H9 (cell line): ENCODE measurements around the gene RPL34. TPM values are rescaled to one million over a fixed set of nuclear protein-coding genes. Genes with fewer than 3 reads are reported as not detected.

Experiments used
- DNase-seq: peaks from one replicate; pipeline ENCODE4 v3.0.0-alpha.2; 2017
- H2AFZ ChIP-seq: one replicate; pipeline ENCODE4 v1.6.1; 2013; ENCODE audit warnings: mild to moderate bottlenecking, low read length, control low read depth, moderate library complexity
- H2AK5ac ChIP-seq: 2 replicates; pipeline ENCODE4 v1.6.1; 2013; ENCODE audit warnings: low read length, control low read depth, mixed read lengths; ENCODE audit not compliant: insufficient read length
- H2BK120ac ChIP-seq: one replicate; pipeline ENCODE4 v1.6.1; 2013; ENCODE audit warnings: low read depth, mild to moderate bottlenecking, low read length, control low read depth, inconsistent platforms; ENCODE audit not compliant: poor library complexity, severe bottlenecking
- H2BK12ac ChIP-seq: 2 replicates; pipeline ENCODE4 v1.6.1; 2013; ENCODE audit warnings: low read length, control low read depth, mixed read lengths, low read depth; ENCODE audit not compliant: insufficient read length
- H2BK15ac ChIP-seq: 2 replicates; pipeline ENCODE4 v1.6.1; 2013; ENCODE audit warnings: low read depth, low read length, control low read depth
- H2BK20ac ChIP-seq: one replicate; pipeline ENCODE4 v1.6.1; 2013; ENCODE audit warnings: low read depth, mild to moderate bottlenecking, low read length, control low read depth, inconsistent platforms; ENCODE audit not compliant: poor library complexity, severe bottlenecking
- H2BK5ac ChIP-seq: 2 replicates; pipeline ENCODE4 v1.6.1; 2013; ENCODE audit warnings: low read length, control low read depth, mixed read lengths; ENCODE audit not compliant: insufficient read length
- H3K14ac ChIP-seq: 2 replicates; pipeline ENCODE4 v1.6.1; 2013; ENCODE audit warnings: low read length, control low read depth; ENCODE audit not compliant: insufficient read depth
- H3K18ac ChIP-seq: 2 replicates; pipeline ENCODE4 v1.6.1; 2013; ENCODE audit warnings: low read depth, mild to moderate bottlenecking, mixed read lengths, low read length, control low read depth; ENCODE audit not compliant: insufficient read length
- H3K23ac ChIP-seq: 2 replicates; pipeline ENCODE4 v1.6.1; 2013; ENCODE audit warnings: low read length, control low read depth, mixed read lengths, low read depth; ENCODE audit not compliant: insufficient read length
- H3K23me2 ChIP-seq: 2 replicates; pipeline ENCODE4 v1.6.1; 2013; ENCODE audit warnings: low read depth, mild to moderate bottlenecking, mixed read lengths, low read length, control low read depth; ENCODE audit not compliant: insufficient read length, poor library complexity, severe bottlenecking
- H3K27ac ChIP-seq: 2 replicates; pipeline ENCODE4 v1.5.1; 2013; ENCODE audit warnings: low read length, control low read depth, mixed read lengths, low read depth; ENCODE audit not compliant: insufficient read length
- H3K27me3 ChIP-seq: 2 replicates; pipeline ENCODE4 v1.6.1; 2013; ENCODE audit warnings: low read length, control low read depth, inconsistent platforms; ENCODE audit not compliant: insufficient read depth
- H3K4ac ChIP-seq: 2 replicates; pipeline ENCODE4 v1.6.1; 2013; ENCODE audit warnings: low read depth, mild to moderate bottlenecking, control low read depth, inconsistent platforms, low read length, moderate library complexity
- H3K4me1 ChIP-seq: 2 replicates; pipeline ENCODE4 v1.6.1; 2013; ENCODE audit warnings: low read length, control low read depth, inconsistent platforms; ENCODE audit not compliant: insufficient read depth
- H3K4me2 ChIP-seq: 2 replicates; pipeline ENCODE4 v1.6.1; 2013; ENCODE audit warnings: low read length, control low read depth, mixed read lengths; ENCODE audit not compliant: insufficient read length, insufficient read depth
- H3K56ac ChIP-seq: 2 replicates; pipeline ENCODE4 v1.6.1; 2013; ENCODE audit warnings: low read depth, mild to moderate bottlenecking, mixed read lengths, low read length, control low read depth; ENCODE audit not compliant: insufficient read length
- H3K79me1 ChIP-seq: 2 replicates; pipeline ENCODE4 v1.6.1; 2013; ENCODE audit warnings: low read depth, mild to moderate bottlenecking, moderate library complexity, low read length, control low read depth, inconsistent platforms; ENCODE audit not compliant: insufficient read depth, poor library complexity, severe bottlenecking
- H3K79me2 ChIP-seq: 2 replicates; pipeline ENCODE4 v1.6.1; 2013; ENCODE audit warnings: low read length, control low read depth, inconsistent platforms; ENCODE audit not compliant: insufficient read depth
- H3K9ac ChIP-seq: 2 replicates; pipeline ENCODE4 v1.6.1; 2013; ENCODE audit warnings: low read length, control low read depth, mixed read lengths; ENCODE audit not compliant: insufficient read length; ENCODE audit errors: extremely low read depth
- H3K9me3 ChIP-seq: one replicate; pipeline ENCODE4 v1.6.1; 2013; ENCODE audit warnings: low read depth, low read length, inconsistent platforms; ENCODE audit not compliant: control insufficient read depth
- H3T11ph ChIP-seq: one replicate; pipeline ENCODE4 v1.6.1; 2013; ENCODE audit warnings: mild to moderate bottlenecking, low read length, control low read depth, inconsistent platforms
- H4K20me1 ChIP-seq: one replicate; pipeline ENCODE4 v1.6.1; 2013; ENCODE audit not compliant: control insufficient read depth, insufficient read length, insufficient read depth
- H4K5ac ChIP-seq: 2 replicates; pipeline ENCODE4 v1.6.1; 2013; ENCODE audit warnings: low read depth, mild to moderate bottlenecking, mixed read lengths, low read length, control low read depth; ENCODE audit not compliant: insufficient read length
- H4K8ac ChIP-seq: replicated peaks from 2 replicates; pipeline ENCODE4 v1.6.1; 2013; ENCODE audit warnings: low read length, control low read depth, mixed read lengths, low read depth; ENCODE audit not compliant: insufficient read length
- H4K91ac ChIP-seq: 2 replicates; pipeline ENCODE4 v1.6.1; 2013; ENCODE audit warnings: low read depth, mild to moderate bottlenecking, moderate library complexity, mixed read lengths, low read length, control low read depth; ENCODE audit not compliant: insufficient read length
- H3K27ac Mint-ChIP-seq, 3 experiments: 2 replicates in 2 of 3; 3 replicates in 1 of 3; pipeline ENCODE4 v1.8.0; 2020 to 2021; ENCODE audit warnings: mixed read lengths in 3 of 3, mild to moderate bottlenecking in 1 of 3, moderate library complexity in 1 of 3
- H3K27me3 Mint-ChIP-seq: 2 replicates; pipeline ENCODE4 v1.8.0; 2021; ENCODE audit warnings: low read depth, mild to moderate bottlenecking, moderate library complexity, mixed read lengths
- H3K36me3 Mint-ChIP-seq, 3 experiments: 2 replicates in 2 of 3; 3 replicates in 1 of 3; pipeline ENCODE4 v1.8.0; 2020 to 2021; ENCODE audit warnings: low read depth in 3 of 3, mixed read lengths in 3 of 3; ENCODE audit not compliant: insufficient read depth in 1 of 3
- H3K4me1 Mint-ChIP-seq, 2 experiments: 2 replicates each; pipeline ENCODE4 v1.8.0; 2020; ENCODE audit warnings: mixed read lengths in 2 of 2
- H3K4me3 Mint-ChIP-seq, 2 experiments: 2 replicates in 1 of 2; 3 replicates in 1 of 2; pipeline ENCODE4 v1.8.0; 2020 to 2021; ENCODE audit warnings: mild to moderate bottlenecking in 2 of 2, mixed read lengths in 2 of 2, moderate library complexity in 1 of 2
- H3K9me3 Mint-ChIP-seq, 2 experiments: 2 replicates in 1 of 2; 3 replicates in 1 of 2; pipeline ENCODE4 v1.8.0; 2020; ENCODE audit warnings: mild to moderate bottlenecking in 2 of 2, mixed read lengths in 2 of 2, moderate library complexity in 1 of 2
- WGBS: extraction: QIAGEN DNeasy Blood & Tissue Kit; methylation state at CpG from one replicate; pipeline ENCODE4 v1.1.7; 2013; ENCODE audit warnings: missing lambda C conversion rate, low lambda C conversion rate, mixed read lengths; ENCODE audit not compliant: insufficient read length; ENCODE audit errors: extremely low coverage; 5-methylcytosine and 5-hydroxymethylcytosine counted together
- total RNA-seq: library from RNA; stranded (reverse); gene quantifications from 2 replicates; pipeline ENCODE4 v1.2.1, GENCODE V29; 2021
- TF ChIP-seq, protein P1 (sequence below): fragments of 200-600 bp; sonication (generic); conservative IDR thresholded peaks from 3 replicates; pipeline ENCODE4 v1.8.0; 2021; ENCODE audit warnings: antibody characterized with exemption, mild to moderate bottlenecking

RPL34 gene
- total RNA-seq, 1 experiment from 2014 or later, result 1,375 TPM

- peaks cover 5 to 6% of the 10 kb centered on the region in 2 experiments; a peak in 4 of 5 replicates for H3K9me3 Mint-ChIP-seq
- Histone ChIP-seq H4K91ac (no peak overlapping the region), H3K79me1 (peaks cover 3% of the 10 kb centered on the region), H2BK5ac (peak overlapping the region; percentile 84), H3K23me2 (peaks cover 8% of the 10 kb centered on the region), H3K56ac (no peak overlapping the region), H3K27ac (peak overlapping the region; percentile 50), H3K14ac (peak overlapping the region; percentile 90; the same call in 1 of the 2 replicates), H3K79me2 (peaks cover 15% of the 10 kb centered on the region; the same call in 1 of the 2 replicates), H3K23ac (no peak overlapping the region), H3K9ac (peak overlapping the region; percentile 97), H3T11ph (no peak overlapping the region), H2AK5ac (no peak overlapping the region), H3K4ac (peak overlapping the region; percentile 65; the same call in 1 of the 2 replicates), H3K9me3 (no peaks in the 10 kb centered on the region), H2BK12ac (no peak overlapping the region), H3K4me2 (peak overlapping the region; percentile 86), H2AFZ (no peak overlapping the region), H3K27me3 (no peaks in the 10 kb centered on the region), H4K8ac (no peak overlapping the region), H2BK15ac (no peak overlapping the region), H4K20me1 (no peaks in the 10 kb centered on the region), H3K4me1 (peaks cover 2% of the 10 kb centered on the region; the same call in 1 of the 2 replicates), H3K18ac (peak overlapping the region; percentile 81), H2BK120ac (no peak overlapping the region), H4K5ac (peak overlapping the region; percentile 88), H2BK20ac (no peak overlapping the region)
- peak overlapping the region; percentile 94 to 100 for H3K4me3 Mint-ChIP-seq
- peaks cover 25 to 28% of the 10 kb centered on the region in 2 experiments for H3K4me1 Mint-ChIP-seq
- H3K36me3 Mint-ChIP-seq, result peaks cover 47 to 58% (median 56%) of the 10 kb centered on the region in 3 experiments
- no peaks in the 10 kb centered on the region for H3K27me3 Mint-ChIP-seq
- peak overlapping the region; percentile 89 to 98 (median 98) for H3K27ac Mint-ChIP-seq
- no CpG with 5 or more reads among the region's 23 CpGs for WGBS
- TF ChIP-seq, protein P1, sequence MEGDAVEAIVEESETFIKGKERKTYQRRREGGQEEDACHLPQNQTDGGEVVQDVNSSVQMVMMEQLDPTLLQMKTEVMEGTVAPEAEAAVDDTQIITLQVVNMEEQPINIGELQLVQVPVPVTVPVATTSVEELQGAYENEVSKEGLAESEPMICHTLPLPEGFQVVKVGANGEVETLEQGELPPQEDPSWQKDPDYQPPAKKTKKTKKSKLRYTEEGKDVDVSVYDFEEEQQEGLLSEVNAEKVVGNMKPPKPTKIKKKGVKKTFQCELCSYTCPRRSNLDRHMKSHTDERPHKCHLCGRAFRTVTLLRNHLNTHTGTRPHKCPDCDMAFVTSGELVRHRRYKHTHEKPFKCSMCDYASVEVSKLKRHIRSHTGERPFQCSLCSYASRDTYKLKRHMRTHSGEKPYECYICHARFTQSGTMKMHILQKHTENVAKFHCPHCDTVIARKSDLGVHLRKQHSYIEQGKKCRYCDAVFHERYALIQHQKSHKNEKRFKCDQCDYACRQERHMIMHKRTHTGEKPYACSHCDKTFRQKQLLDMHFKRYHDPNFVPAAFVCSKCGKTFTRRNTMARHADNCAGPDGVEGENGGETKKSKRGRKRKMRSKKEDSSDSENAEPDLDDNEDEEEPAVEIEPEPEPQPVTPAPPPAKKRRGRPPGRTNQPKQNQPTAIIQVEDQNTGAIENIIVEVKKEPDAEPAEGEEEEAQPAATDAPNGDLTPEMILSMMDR, result no peak
- no peak for DNase-seq
Observed at GRCh38 chr4:108620933-108621905, 843 bp downstream of the RPL34 start.
